GM11168 (cell line): ENCODE measurements around the gene GJC2.

Experiments
- in situ Hi-C: fragments of 300-500 bp; cut with MboI; formaldehyde crosslinking; loops from one replicate; pipeline ENCODE4 v1.12.0; 2022; ENCODE audit warnings: low sequenced_read_pairs; ENCODE audit not compliant: unreplicated experiment

Gene GJC2

GRCh38 chr1:228208831-228209551 is 59.3 kb downstream of the GJC2 start:
- in situ Hi-C loops: no loop called here
